SK-N-SH treated with all-trans-retinoic acid at 6 μM for 48 hours (cell line): ENCODE data around the gene NXPE4.

Source experiments
- BACH2 ChIP-seq: fragments of 250-450 bp; sonication (Bioruptor Pico); IDR thresholded peaks from 2 replicates; pipeline ENCODE4 v1.9.0; 2021; ENCODE audit warnings: mild to moderate bottlenecking, borderline replicate concordance
- CSRNP3 ChIP-seq: fragments of 250-450 bp; sonication (Bioruptor Pico); IDR thresholded peaks from 2 replicates; pipeline ENCODE4 v1.5.1; 2021; ENCODE audit warnings: mild to moderate bottlenecking, moderate library complexity
- ESRRG ChIP-seq: fragments of 250-450 bp; sonication (Bioruptor Pico); IDR thresholded peaks from 2 replicates; pipeline ENCODE4 v1.6.1; 2021; ENCODE audit warnings: mild to moderate bottlenecking
- OSR1 ChIP-seq: fragments of 250-450 bp; sonication (Bioruptor Pico); IDR thresholded peaks from 2 replicates; pipeline ENCODE4 v1.8.0; 2022; ENCODE audit warnings: moderate library complexity, mild to moderate bottlenecking, inconsistent platforms
- PPARA ChIP-seq: fragments of 250-450 bp; sonication (Bioruptor Pico); IDR thresholded peaks from 2 replicates; pipeline ENCODE4 v1.5.0; 2020; ENCODE audit warnings: mild to moderate bottlenecking, borderline replicate concordance
- RARB ChIP-seq: fragments of 250-450 bp; sonication (Bioruptor Pico); IDR thresholded peaks from 2 replicates; pipeline ENCODE4 v1.8.0; 2021; ENCODE audit warnings: mild to moderate bottlenecking, moderate library complexity
- SNAI2 ChIP-seq: fragments of 250-450 bp; sonication (Bioruptor Pico); IDR thresholded peaks from 2 replicates; pipeline ENCODE4 v1.5.0; 2020; ENCODE audit warnings: mild to moderate bottlenecking, moderate library complexity
- ZFP3 ChIP-seq: fragments of 250-450 bp; sonication (Bioruptor Pico); IDR thresholded peaks from 2 replicates; pipeline ENCODE4 v1.5.0; 2020; ENCODE audit warnings: mild to moderate bottlenecking, moderate library complexity
- ZNF565 ChIP-seq: fragments of 450-650 bp; formaldehyde crosslinking; conservative IDR thresholded peaks from 2 replicates; pipeline ENCODE4 v1.5.0; 2020; ENCODE audit warnings: low read depth, mild to moderate bottlenecking, moderate library complexity
- ZNF8 ChIP-seq: fragments of 450-650 bp; formaldehyde crosslinking; IDR thresholded peaks from 2 replicates; pipeline ENCODE4 v1.5.0; 2020; ENCODE audit warnings: mild to moderate bottlenecking, moderate library complexity
- TF ChIP-seq, protein P1 (sequence below): fragments of 250-450 bp; sonication (Bioruptor Pico); IDR thresholded peaks from 2 replicates; pipeline ENCODE4 v1.5.1; 2020; ENCODE audit warnings: low read depth, mild to moderate bottlenecking, moderate library complexity

GRCh38 chr11:114596175-114596919, 761 bp upstream of the NXPE4 start:
- no peak for TF ChIP-seq RARB (CRISPR knock-in tag)
- no peak for TF ChIP-seq OSR1 (CRISPR knock-in tag)
- TF ChIP-seq, protein P1, sequence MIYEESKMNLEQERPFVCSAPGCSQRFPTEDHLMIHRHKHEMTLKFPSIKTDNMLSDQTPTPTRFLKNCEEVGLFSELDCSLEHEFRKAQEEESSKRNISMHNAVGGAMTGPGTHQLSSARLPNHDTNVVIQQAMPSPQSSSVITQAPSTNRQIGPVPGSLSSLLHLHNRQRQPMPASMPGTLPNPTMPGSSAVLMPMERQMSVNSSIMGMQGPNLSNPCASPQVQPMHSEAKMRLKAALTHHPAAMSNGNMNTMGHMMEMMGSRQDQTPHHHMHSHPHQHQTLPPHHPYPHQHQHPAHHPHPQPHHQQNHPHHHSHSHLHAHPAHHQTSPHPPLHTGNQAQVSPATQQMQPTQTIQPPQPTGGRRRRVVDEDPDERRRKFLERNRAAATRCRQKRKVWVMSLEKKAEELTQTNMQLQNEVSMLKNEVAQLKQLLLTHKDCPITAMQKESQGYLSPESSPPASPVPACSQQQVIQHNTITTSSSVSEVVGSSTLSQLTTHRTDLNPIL (CRISPR knock-in tag), result no peak
- no peak for TF ChIP-seq CSRNP3 (CRISPR knock-in tag)
- TF ChIP-seq BACH2, result no peak
- no peak for TF ChIP-seq ZNF565 (CRISPR knock-in tag)
- no peak for TF ChIP-seq ZNF8 (CRISPR knock-in tag)
- no peak for TF ChIP-seq ESRRG (CRISPR knock-in tag)
- no peak for TF ChIP-seq SNAI2 (CRISPR knock-in tag)
- TF ChIP-seq ZFP3 (CRISPR knock-in tag), result no peak
- no peak for TF ChIP-seq PPARA (CRISPR knock-in tag)
